GM21619 (cell line): Measurements from ENCODE around the gene UBE3A.

ENCODE experiments used
- ATAC-seq: cut with Tn5 transposase; IDR thresholded peaks from one replicate; pipeline ENCODE4 v1.9.1; 2021; ENCODE audit not compliant: unreplicated experiment

Gene UBE3A

GRCh38 chr15:25333049-25333448, 105.8 kb downstream of the UBE3A start:
- ATAC-seq = no peak

- no peak for ATAC-seq
Measured at GRCh38 chr15:25332306-25332705, 106.5 kb downstream of the UBE3A start.

- no peak for ATAC-seq
Measured at GRCh38 chr15:25331860-25332259, 107.0 kb downstream of the UBE3A start.

GRCh38 chr15:25331404-25331803, 107.4 kb downstream of the UBE3A start:
- ATAC-seq = no peak

GRCh38 chr15:25329696-25330095, 109.1 kb downstream of the UBE3A start:
- ATAC-seq = no peak

- ATAC-seq = no peak
Measured at GRCh38 chr15:25327686-25328085, 111.1 kb downstream of the UBE3A start.

GRCh38 chr15:25325187-25325586, 113.6 kb downstream of the UBE3A start:
- no peak for ATAC-seq

GRCh38 chr15:25323420-25323819, 115.4 kb downstream of the UBE3A start:
- no peak for ATAC-seq

- ATAC-seq = no peak
Measured at GRCh38 chr15:25287823-25288222, 151.0 kb downstream of the UBE3A start.
